Activated CD4-positive, alpha-beta T cell treated with anti-CD3 and anti-CD28 coated beads, Interleukin-2, Interleukin-6, amounts not matched to agents 100 ng/mL and 50 ng/mL, durations not matched to agents 16 hours and 8 hours (primary cell): ENCODE results near the gene CD83.
A peak's percentile ranks its signal among the peaks of the same experiment; 100 is the strongest.

ENCODE experiments used
- DNase-seq: peaks from one replicate; pipeline ENCODE4 v3.0.0-alpha.2; 2020

CD83 gene

DNA sequence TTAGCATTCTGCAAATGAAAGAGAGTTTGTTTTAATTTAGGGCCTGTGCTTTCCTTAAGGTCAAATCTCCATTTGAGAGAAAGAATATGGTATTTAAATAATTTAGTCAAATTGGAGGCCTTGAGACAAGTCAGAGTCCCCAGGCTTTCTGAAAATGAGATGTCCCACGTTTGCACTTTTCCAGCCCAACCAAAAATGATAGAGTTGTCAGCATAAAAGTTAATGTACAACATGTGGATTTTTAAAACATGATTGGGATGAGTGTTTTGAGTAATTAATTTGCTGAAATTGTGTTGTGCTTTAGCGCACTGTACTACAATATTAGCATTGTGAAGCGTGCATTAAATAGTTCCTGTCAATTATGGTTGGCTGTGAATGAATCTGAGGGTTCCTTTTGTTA, 10.0 kb downstream of the CD83 start:
- DNase-seq, result no peak

GRCh38 chr6:14128012-14128411, 10.4 kb downstream of the CD83 start:
- no peak for DNase-seq

DNA sequence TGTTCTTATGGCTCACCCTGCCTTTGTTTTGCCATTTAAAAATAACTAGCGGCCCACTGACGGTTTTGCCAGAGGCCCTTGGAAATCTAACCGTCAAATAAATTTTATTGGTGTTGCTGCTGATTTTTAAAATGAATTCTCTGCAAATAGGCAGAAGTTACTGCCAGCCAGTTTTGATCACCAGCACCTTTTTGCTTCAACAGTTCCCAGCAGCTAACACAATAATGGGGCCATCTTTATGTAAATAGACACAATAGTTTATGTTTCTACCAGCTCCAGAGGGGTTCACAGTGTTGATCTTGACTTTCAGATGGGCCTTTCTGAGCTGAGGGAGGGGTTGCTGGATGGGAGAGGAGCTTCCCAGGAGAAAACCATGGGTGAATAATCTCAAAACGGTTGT, 11.2 kb downstream of the CD83 start:
- no peak for DNase-seq

DNA sequence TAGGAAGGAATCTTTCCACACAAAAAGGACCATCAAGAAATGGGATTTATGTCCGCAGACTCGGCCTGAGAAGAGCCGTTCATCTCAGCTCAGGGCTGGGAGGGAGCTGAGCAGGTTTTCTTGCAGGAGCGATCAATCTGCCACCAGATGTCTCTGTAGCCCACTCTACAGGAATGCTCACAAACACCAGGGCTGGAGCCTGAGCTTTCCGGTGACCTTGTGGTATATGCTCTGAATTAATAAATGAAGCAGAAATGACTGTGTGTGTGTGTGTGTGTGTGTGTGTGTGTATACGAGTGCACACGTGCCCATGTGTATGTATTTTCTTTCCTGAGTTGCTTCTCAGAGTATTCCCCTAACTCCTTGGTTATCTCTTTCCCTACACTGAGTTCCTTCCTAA, 12.0 kb downstream of the CD83 start:
- DNase-seq, result no peak

- DNase-seq, result no peak
These were observed 13.0 kb downstream of the CD83 start for GRCh38 chr6:14130435-14131075.

- DNase-seq, result no peak
These were observed 14.0 kb downstream of the CD83 start for GRCh38 chr6:14131579-14131978.

GRCh38 chr6:14132244-14132920, 14.8 kb downstream of the CD83 start:
- DNase-seq, result no peak

GRCh38 chr6:14132921-14133275, 15.3 kb downstream of the CD83 start:
- DNase-seq, result no peak

DNA sequence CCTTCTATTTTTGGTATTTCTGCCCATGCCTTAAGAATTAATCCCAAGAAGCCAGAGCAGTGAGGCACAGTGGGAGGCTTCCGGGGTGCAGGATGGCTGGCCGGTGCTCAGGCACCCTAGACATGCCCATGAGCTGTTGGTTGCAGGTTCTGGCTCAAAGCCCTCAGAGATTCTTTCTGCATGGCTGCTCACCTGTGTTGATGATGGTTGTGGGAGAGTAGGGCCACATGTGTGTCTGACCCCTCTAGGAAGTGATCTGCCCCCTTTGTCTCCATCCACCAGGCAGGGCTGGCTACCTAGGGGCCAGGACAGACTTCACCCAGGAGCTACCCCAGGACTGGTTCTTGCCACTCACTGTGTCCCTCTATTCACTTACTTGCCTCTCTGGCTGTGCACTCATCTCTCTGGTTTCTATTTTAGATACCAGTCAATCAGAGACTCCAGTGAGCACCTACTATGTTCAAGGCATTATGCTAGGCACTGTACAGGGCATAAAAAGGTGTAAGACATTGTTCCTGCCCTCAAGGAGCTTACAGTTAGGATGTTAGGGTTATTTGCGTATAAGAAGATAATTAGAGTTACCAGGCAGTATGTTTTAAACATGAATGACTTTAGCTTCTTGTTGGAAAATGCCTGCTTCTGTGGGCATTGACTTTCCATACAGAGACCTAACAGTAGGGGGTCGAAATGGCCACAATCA, 16.8 kb downstream of the CD83 start:
- no peak for DNase-seq

GRCh38 chr6:14135893-14136539, 18.4 kb downstream of the CD83 start:
- no peak for DNase-seq

DNA sequence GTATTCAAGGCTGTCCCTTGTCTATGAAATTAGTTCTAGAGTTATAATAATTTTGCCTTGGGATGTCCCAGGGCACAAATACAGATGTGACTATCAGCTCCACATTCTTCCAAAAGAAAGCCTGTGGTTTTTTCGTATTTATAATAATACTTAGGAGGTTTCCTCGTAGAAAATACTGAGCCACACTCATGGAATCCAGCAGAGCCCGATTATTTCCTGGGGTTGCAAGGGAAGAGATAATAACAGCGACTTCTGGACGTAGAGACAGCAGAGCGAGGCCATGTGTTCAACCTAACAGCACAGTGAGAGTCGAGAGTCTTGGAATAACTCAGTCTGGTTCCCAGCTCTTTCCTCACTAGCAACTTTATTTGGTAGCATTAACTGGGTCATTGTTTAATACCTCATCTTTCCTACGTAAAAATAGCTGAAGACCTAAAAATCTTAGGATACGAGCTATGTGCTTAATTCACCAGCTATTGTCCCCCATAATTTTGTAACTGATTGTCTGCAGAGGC, 21.2 kb downstream of the CD83 start:
- no peak for DNase-seq

GRCh38 chr6:14141351-14142062, 23.9 kb downstream of the CD83 start:
- no peak for DNase-seq

- DNase-seq, result no peak
These were observed 24.5 kb downstream of the CD83 start for GRCh38 chr6:14142063-14142450.

DNA sequence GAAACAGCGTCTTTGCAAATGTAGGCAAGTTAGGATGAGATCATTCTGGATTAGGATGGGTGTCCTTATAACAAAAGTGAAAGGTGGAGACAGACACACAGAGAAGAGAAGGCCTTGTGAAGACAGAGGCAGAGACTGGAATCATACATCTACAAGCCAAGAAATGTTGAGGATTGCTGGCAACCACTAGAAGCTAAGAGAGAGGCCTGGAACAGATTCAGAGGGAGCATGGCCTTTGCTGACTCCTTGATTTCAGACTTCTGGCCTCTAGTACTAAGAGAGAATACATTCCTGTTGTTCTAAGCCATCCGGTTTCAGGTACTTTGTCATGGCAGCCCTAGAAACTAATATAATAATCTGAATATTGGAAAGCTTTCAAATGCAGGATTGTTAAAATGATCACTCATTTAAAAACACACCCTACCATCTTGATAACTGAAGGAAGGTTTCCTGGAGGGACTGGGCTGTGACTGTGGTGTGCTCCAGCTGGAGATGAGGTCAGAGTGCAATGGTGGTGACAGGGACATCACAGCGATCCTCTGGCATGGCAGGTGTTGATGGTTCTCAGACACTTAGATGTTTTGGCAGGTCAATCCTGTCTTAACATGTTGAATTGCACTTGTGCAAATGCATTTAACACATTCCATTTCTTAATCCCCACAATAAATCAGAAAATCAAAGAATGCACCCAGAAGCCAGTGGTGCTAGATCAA, 25.1 kb downstream of the CD83 start:
- DNase-seq, result no peak

GRCh38 chr6:14143305-14143704, 25.7 kb downstream of the CD83 start:
- DNase-seq, result no peak

DNA sequence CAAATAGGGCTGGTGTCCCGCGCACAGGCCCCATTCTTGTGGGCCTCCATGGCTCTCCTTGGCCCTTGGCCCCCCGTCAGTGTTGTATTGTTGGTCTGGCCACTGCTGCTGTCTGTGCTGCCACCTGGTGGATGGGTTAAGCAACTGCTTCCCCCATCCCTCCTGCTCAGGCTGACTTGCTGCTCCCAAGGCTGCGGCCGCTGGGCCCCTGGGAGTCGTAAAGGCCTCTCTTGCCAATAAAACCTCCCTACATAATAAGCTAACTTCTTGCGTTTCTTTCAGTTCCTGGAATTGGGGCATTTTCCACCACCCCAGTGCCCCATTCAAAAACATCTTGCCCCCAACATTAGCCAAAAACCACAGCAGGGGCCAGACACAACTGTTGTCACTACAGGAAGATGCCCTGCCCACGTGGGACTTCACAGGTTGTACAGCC, 27.1 kb downstream of the CD83 start:
- peak; percentile 81 for DNase-seq

- DNase-seq, result no peak
These were observed 29.0 kb downstream of the CD83 start for GRCh38 chr6:14146506-14147096.

DNA sequence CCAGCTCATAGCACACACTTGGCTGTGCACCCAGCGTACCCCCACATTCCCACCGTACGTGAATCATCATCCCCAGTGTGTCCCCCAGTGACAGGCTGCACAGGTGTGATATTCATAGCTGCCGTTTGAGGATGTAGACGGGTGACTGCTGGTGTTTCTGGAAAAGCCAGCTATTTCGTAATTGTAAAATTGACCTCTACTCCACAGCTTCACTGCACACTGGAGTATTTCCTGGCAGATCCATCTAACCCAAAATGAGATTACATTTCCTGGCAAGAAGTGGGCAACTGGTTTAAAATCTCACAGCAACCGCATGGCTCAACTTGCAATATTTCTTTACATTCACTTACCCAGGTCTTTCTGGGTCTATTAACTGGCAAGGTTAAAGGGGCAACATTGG, 30.3 kb downstream of the CD83 start:
- no peak for DNase-seq

- no peak for DNase-seq
These were observed 30.9 kb downstream of the CD83 start for GRCh38 chr6:14148471-14148870.

DNA sequence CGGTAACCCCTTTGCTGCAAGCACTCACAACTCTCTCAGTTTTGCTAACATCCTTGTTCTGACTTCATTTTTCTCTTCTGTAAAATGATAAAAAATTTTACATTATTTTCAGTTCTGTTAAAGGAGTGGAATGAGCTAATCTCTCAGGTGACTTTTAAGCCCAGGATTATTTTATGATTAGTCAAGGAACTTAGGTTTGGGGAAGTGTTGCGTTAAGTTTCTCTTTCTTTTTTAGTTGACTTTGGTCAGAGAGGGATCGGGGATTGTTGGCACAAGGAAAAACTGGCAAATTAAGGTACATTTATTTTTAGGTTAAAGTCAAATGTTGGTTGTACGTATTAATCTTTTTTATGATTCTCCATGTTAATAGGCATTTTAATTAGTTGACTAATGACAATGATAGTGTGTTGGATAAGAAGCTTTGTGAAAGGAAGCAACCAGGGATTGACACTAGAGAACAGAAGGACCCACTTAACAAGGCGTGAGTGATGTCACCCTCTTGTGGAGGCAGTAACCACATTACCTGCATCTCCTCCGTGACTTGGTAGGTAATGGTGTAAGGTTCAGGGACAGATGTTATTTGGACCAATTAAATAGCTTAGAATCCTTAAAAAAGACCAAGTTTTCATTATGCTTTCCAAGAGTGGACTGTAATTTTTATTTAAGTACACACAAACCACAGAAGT, 31.6 kb downstream of the CD83 start:
- DNase-seq, result no peak

DNA sequence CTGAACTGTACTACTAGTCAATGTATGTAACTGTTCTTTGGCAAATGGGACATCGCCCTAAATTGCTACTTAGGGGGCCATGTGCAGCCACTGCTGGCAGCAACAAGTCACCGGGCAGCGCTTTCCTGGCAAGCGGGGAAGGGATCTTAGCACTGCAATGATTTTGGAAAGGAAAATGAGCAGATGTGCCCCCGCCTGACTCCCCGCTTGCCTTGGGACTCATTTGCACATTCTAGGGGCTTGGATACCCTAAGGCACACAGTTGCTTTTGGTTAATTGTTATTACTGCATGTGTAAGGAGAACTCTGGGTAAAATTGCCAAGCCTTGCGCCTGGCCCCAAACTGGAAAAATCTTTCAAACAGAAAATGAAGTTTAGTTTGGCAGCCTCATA, 32.2 kb downstream of the CD83 start:
- DNase-seq, result no peak
